K562 treated with DMSO at 1 percent for 48 hours (cell line): ENCODE measurements around the gene ARVCF. TPM values are rescaled to one million over a fixed set of nuclear protein-coding genes. Genes with fewer than 3 reads are reported as not detected.

Experiments used
- total RNA-seq: library from RNA; unstranded; fragments of 300-600 nt; gene quantifications from 2 replicates; pipeline ENCODE4 v1.2.3, GENCODE V29; 2022; ENCODE audit warnings: low replicate concordance; ENCODE audit errors: extremely low read depth

ARVCF gene
- 142 TPM in 1 of 2 replicates, not detected in the other for total RNA-seq

GRCh38 chr22:20016734-20017621 is at the start of gene ARVCF:
Gene ARVCF (minus strand): TSS chr22:20016823. CDS start chr22:19990794, 26,029 bp downstream.

GRCh38 chr22:20020533-20021195 is 4.0 kb upstream of the ARVCF start, which contains the start of gene TANGO2:
Gene TANGO2 (plus strand): TSS chr22:20021110. CDS start chr22:20036799, 15,689 bp downstream.

GRCh38 chr22:19941365-19942082 is 75.1 kb downstream of the ARVCF start, which contains the start of the genes COMT and TXNRD2:
Gene COMT (plus strand): TSS chr22:19941772. CDS start chr22:19962527, 20,755 bp downstream.
Gene TXNRD2 (minus strand): TSS chr22:19941818. CDS start chr22:19941803, 15 bp downstream.

Other genes starting within 250 kb of the ARVCF start
- not detected in 2 replicates for gene GNB1L, start 161.9 kb downstream of the ARVCF start, total RNA-seq
- not detected in 2 replicates for gene RTL10, start 161.9 kb downstream of the ARVCF start, total RNA-seq
- not detected in 2 replicates for gene COMT, start 75.1 kb downstream of the ARVCF start, total RNA-seq
- not detected in 2 replicates for gene TXNRD2, start 75.0 kb downstream of the ARVCF start, total RNA-seq
- not detected in 2 replicates for gene TANGO2, start 4.3 kb upstream of the ARVCF start, total RNA-seq
- not detected in 2 replicates for gene DGCR8, start 63.4 kb upstream of the ARVCF start, total RNA-seq
- gene RANBP1, start 99.3 kb upstream of the ARVCF start, total RNA-seq, result 684 TPM in 1 of 2 replicates, not detected in the other
- gene TRMT2A, start 100.4 kb upstream of the ARVCF start, total RNA-seq, result 156 TPM in 1 of 2 replicates, not detected in the other
- gene ZDHHC8, start 115.0 kb upstream of the ARVCF start, total RNA-seq, result not detected in 2 replicates
- not detected in 2 replicates for gene CCDC188, start 134.2 kb upstream of the ARVCF start, total RNA-seq